H1 (cell line): ENCODE data around the gene TPM1. TPM values are rescaled to one million over a fixed set of nuclear protein-coding genes. Genes with fewer than 3 reads are reported as not detected.

Experiments
- BACH1 ChIP-seq: IDR thresholded peaks from 2 replicates; pipeline ENCODE4 v1.6.1; 2012; ENCODE audit warnings: low read length, improper control_type of control experiment
- FOSL1 ChIP-seq: IDR thresholded peaks from 2 replicates; pipeline ENCODE4 v1.6.1; 2011; ENCODE audit warnings: mild to moderate bottlenecking, low read depth, low read length, moderate library complexity; ENCODE audit not compliant: insufficient read depth
- JUN ChIP-seq: IDR thresholded peaks from 2 replicates; pipeline ENCODE4 v1.6.1; 2011; ENCODE audit warnings: low read depth, mild to moderate bottlenecking, improper control_type of control experiment, low read length
- KDM4A ChIP-seq: IDR thresholded peaks from one replicate; pipeline ENCODE4 v1.7.1; 2012; ENCODE audit warnings: low read depth, mild to moderate bottlenecking, moderate library complexity, low read length, inconsistent platforms; ENCODE audit not compliant: severe bottlenecking
- NANOG ChIP-seq: IDR thresholded peaks from 2 replicates; pipeline ENCODE4 v1.6.1; 2011; ENCODE audit warnings: low read length, low read depth, mild to moderate bottlenecking, inconsistent platforms; ENCODE audit not compliant: insufficient read depth, poor library complexity, severe bottlenecking
- POLR2A ChIP-seq, 2 experiments: IDR thresholded peaks; 1 replicate in 1 of 2; 2 replicates in 1 of 2; pipeline ENCODE4 v1.6.1; 2011; ENCODE audit warnings: low read depth in 2 of 2, low read length in 2 of 2, mild to moderate bottlenecking in 2 of 2; ENCODE audit errors: control extremely low read depth in 1 of 2
- polyA plus RNA-seq, 7 experiments: library from polyadenylated mRNA; depleted of rRNA in 3 of 7; stranded (reverse) in 5 of 7; unstranded in 2 of 7; fragments of >200 nt in 5 of 7; fragments of 200-250 nt in 2 of 7; gene quantifications; 1 replicate in 5 of 7; 2 replicates in 1 of 7; 4 replicates in 1 of 7; pipeline versions ENCODE4 v1.2.1 to v1.2.3, GENCODE V29; 2011 to 2013; ENCODE audit warnings: missing spikeins in 2 of 7, mixed read lengths in 2 of 7
- total RNA-seq: library from RNA; stranded (reverse); fragmentation: NEBNext Ultra II Directional; extraction: Animal tissue kit (Norgen Biotek cat#: 25700); gene quantifications from 2 replicates; pipeline ENCODE4 v1.2.1, GENCODE V29; 2021
- TF ChIP-seq, protein P1 (sequence below): fragments of 300-600 bp; sonication (generic); IDR thresholded peaks from 2 replicates; pipeline ENCODE4 v1.7.1; 2012; ENCODE audit warnings: low read length, moderate library complexity, mild to moderate bottlenecking, inconsistent platforms; ENCODE audit not compliant: insufficient replicate concordance

Gene TPM1
- total and polyA plus RNA-seq, 2 of the 8 experiments (the other 6 are each of a cell fraction or from before 2014, with no cell fraction given) = 258 to 579 TPM

DNA sequence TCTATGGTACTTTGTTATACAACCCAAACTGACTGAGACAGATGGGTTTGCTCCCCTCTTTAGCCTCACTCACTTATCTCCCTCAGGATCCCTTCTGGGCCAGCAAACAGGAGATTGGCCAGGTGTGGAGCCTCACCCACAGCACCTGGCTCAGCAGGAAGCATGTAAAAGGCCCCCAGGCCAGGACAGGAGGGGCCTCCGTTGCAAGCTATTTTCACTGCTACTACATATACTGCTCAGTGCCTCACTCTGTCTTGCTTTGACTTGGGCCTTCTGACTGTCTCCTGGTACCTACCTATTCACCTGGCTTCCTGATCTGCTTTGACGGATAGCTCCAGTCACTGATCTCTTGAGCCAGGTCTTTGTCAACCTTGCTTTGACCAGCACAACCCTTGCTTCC, 20.4 kb upstream of the TPM1 start (continued):
- TF ChIP-seq, protein P1, sequence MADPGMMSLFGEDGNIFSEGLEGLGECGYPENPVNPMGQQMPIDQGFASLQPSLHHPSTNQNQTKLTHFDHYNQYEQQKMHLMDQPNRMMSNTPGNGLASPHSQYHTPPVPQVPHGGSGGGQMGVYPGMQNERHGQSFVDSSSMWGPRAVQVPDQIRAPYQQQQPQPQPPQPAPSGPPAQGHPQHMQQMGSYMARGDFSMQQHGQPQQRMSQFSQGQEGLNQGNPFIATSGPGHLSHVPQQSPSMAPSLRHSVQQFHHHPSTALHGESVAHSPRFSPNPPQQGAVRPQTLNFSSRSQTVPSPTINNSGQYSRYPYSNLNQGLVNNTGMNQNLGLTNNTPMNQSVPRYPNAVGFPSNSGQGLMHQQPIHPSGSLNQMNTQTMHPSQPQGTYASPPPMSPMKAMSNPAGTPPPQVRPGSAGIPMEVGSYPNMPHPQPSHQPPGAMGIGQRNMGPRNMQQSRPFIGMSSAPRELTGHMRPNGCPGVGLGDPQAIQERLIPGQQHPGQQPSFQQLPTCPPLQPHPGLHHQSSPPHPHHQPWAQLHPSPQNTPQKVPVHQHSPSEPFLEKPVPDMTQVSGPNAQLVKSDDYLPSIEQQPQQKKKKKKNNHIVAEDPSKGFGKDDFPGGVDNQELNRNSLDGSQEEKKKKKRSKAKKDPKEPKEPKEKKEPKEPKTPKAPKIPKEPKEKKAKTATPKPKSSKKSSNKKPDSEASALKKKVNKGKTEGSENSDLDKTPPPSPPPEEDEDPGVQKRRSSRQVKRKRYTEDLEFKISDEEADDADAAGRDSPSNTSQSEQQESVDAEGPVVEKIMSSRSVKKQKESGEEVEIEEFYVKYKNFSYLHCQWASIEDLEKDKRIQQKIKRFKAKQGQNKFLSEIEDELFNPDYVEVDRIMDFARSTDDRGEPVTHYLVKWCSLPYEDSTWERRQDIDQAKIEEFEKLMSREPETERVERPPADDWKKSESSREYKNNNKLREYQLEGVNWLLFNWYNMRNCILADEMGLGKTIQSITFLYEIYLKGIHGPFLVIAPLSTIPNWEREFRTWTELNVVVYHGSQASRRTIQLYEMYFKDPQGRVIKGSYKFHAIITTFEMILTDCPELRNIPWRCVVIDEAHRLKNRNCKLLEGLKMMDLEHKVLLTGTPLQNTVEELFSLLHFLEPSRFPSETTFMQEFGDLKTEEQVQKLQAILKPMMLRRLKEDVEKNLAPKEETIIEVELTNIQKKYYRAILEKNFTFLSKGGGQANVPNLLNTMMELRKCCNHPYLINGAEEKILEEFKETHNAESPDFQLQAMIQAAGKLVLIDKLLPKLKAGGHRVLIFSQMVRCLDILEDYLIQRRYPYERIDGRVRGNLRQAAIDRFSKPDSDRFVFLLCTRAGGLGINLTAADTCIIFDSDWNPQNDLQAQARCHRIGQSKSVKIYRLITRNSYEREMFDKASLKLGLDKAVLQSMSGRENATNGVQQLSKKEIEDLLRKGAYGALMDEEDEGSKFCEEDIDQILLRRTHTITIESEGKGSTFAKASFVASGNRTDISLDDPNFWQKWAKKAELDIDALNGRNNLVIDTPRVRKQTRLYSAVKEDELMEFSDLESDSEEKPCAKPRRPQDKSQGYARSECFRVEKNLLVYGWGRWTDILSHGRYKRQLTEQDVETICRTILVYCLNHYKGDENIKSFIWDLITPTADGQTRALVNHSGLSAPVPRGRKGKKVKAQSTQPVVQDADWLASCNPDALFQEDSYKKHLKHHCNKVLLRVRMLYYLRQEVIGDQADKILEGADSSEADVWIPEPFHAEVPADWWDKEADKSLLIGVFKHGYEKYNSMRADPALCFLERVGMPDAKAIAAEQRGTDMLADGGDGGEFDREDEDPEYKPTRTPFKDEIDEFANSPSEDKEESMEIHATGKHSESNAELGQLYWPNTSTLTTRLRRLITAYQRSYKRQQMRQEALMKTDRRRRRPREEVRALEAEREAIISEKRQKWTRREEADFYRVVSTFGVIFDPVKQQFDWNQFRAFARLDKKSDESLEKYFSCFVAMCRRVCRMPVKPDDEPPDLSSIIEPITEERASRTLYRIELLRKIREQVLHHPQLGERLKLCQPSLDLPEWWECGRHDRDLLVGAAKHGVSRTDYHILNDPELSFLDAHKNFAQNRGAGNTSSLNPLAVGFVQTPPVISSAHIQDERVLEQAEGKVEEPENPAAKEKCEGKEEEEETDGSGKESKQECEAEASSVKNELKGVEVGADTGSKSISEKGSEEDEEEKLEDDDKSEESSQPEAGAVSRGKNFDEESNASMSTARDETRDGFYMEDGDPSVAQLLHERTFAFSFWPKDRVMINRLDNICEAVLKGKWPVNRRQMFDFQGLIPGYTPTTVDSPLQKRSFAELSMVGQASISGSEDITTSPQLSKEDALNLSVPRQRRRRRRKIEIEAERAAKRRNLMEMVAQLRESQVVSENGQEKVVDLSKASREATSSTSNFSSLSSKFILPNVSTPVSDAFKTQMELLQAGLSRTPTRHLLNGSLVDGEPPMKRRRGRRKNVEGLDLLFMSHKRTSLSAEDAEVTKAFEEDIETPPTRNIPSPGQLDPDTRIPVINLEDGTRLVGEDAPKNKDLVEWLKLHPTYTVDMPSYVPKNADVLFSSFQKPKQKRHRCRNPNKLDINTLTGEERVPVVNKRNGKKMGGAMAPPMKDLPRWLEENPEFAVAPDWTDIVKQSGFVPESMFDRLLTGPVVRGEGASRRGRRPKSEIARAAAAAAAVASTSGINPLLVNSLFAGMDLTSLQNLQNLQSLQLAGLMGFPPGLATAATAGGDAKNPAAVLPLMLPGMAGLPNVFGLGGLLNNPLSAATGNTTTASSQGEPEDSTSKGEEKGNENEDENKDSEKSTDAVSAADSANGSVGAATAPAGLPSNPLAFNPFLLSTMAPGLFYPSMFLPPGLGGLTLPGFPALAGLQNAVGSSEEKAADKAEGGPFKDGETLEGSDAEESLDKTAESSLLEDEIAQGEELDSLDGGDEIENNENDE = no peak
- TF ChIP-seq KDM4A = no peak
- TF ChIP-seq POLR2A (IDR thresholded peaks at IDR 0.05; ENCODE audit: control extremely low read depth in 1 of 2, low read depth in 2 of 2, low read length in 2 of 2) = no peak
- no peak for TF ChIP-seq FOSL1
- TF ChIP-seq JUN = no peak
- no peak for TF ChIP-seq NANOG
- TF ChIP-seq BACH1 = no peak
